Left ventricle myocardium superior (tissue), 1 donor: ENCODE measurements around the gene TRERF1. TPM values are rescaled to one million over a fixed set of nuclear protein-coding genes. Genes with fewer than 3 reads are reported as not detected.

Experiments used
- ATAC-seq: fragments of 200-7000 bp; cut with Tn5 transposase; one replicate; pipeline ENCODE4 v1.9.1; 2020; ENCODE audit warnings: mild to moderate bottlenecking, moderate library complexity
- DNase-seq: peaks from one replicate; pipeline ENCODE4 v3.0.0-alpha.2; 2020
- intact Hi-C: fragments of 100-400 bp; cut with micrococcal nuclease; formaldehyde crosslinking; loops from one replicate; pipeline ENCODE4 v1.11.0; 2022
- total RNA-seq: library from RNA; stranded (reverse); fragmentation: NEBNext Ultra II Directional; extraction: Animal tissue kit (Norgen Biotek cat#: 25700); gene quantifications from one replicate; pipeline ENCODE4 v1.2.1, GENCODE V29; 2021
- donor health status: DM: no; HTN: yes; CAD: no; lungs with severe emphysema.

The TRERF1 gene
- total RNA-seq, 1 donor from 2014 or later = 1.8 TPM

DNA sequence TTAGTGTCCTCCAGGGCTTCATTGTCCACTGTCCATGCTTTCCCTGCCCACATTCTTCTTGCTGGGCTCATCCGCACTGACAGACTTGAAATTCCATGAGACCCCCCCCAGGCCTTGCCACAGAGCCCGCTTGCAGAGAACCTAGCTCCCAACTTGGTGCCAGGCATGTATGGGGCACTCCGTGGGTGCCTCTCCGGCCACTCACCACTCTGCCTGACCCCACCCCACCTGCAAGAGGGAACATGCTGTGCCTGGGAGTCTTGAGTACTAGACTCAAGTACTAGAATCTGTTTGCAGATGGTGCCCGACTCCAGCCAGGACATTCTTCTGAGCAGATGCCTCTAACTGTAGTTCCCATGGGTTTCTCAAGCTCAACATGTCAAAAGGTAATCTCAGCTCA is 47.9 kb downstream of the TRERF1 start:
- no peak for ATAC-seq
- DNase-seq = no peak
- intact Hi-C loops = loop anchor here (10.0 kb wide), 1 partner anchor 51 kb away; the partner anchor contains the start of gene TRERF1

GRCh38 chr6:42403421-42403820 is 48.3 kb downstream of the TRERF1 start:
- DNase-seq (no peak), ATAC-seq (no peak)
- intact Hi-C loops = loop anchor here (10.0 kb wide), 1 partner anchor 51 kb away; the partner anchor contains the start of gene TRERF1

DNA sequence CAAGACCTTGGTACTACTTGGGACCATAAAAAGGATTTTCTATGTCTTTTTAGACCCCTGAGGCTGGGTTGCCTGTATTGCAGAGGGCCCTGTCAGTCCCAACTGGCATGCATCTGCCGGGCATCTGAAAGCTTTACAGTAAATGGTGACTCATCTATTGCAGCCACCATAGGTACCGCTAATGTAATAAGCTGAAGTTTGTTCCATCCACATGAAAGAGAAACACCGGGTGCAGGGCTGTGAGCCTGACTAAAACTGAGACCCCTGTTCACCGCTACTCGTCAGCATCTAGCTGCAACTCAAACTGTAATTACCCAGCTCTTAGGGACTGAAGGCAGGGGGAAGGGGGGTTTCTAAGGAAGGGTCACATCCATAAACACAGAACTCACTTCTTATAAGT is 49.5 kb downstream of the TRERF1 start:
- ATAC-seq = no peak
- DNase-seq = no peak
- intact Hi-C loops = loop anchor here (10.0 kb wide), 1 partner anchor 53 kb away; the partner anchor contains the start of gene TRERF1

DNA sequence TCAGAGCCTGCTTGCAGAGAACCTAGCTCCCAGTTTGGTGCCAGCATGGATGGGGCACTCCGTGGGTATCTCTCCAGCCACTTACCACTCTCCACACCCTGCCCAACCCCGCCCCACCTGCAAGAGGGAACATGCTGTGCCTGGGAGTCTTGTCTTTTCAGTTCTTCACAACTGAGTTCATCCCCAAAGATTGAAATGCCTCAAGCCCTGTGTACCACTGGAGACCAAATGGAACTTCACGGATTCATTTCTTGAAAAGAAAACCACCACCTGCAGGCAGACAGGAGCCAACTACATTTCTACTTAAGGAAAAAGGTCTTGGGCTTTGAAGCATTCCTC is 50.1 kb downstream of the TRERF1 start:
- intact Hi-C loops = loop anchor here (10.0 kb wide), 1 partner anchor 53 kb away; the partner anchor contains the start of gene TRERF1
- no peak for DNase-seq
- no peak for ATAC-seq

GRCh38 chr6:42400886-42401612 is 50.7 kb downstream of the TRERF1 start:
- intact Hi-C loops = loop anchor here (10.0 kb wide), 1 partner anchor 54 kb away; the partner anchor contains the start of gene TRERF1
- ATAC-seq = no peak

DNA sequence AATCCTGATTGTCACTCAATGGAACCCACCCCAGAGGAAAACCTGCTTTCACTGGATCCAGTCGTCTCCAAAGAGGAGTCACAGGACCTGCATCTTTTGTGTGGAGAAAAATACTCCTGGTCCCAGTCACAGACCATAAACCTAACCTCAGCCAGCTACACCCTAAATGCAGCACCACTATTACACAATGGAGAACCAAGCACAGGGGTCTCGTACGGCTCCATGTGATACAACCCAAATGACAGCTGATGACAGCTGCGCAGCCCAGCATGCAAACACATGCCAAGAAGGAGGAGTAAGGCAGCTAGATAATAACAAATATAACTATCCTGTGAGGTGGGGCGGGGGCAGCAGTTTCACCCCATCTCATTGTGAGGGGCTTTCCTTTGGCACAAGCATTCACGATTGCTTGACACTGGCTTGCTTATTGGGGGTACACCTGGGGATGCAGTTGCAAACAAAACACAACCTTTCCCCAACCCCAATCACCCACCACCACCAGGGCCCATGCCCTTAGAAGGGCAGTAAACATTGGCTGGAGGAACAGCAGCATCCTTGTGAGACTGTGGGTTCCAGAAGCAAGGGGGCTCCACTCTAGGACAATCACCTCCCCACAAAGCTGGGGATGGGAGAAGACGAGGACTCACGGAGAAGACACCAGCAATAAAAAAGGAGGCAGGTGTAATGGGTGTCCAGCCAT is 51.5 kb downstream of the TRERF1 start:
- intact Hi-C loops = loop anchor here (10.0 kb wide), 1 partner anchor 55 kb away; the partner anchor contains the start of gene TRERF1
- ATAC-seq = no peak
- DNase-seq = no peak

More at GRCh38 chr6:42400886-42401612, 50.7 kb downstream of the TRERF1 start:
- no peak for DNase-seq

DNA sequence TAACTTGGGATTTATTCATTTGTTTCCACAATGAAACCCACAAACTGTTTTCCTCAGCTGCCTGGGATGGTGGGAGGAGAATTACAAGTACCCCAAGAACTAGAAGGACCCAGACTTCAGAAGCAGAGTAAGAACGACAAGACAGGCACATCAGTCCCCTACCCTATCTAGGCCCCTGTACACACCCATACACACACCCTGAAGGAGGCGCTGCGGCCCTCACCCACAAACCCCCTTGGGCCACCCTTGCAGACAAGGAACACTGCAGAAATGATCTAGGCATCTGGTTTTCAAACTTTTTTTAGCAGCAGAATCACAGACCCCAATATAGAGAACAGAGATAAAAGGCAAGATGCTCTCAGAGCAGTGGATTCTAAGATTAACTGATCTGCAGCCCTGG is 55.0 kb downstream of the TRERF1 start:
- DNase-seq = no peak
- intact Hi-C loops = no loop called here
- ATAC-seq = no peak

DNA sequence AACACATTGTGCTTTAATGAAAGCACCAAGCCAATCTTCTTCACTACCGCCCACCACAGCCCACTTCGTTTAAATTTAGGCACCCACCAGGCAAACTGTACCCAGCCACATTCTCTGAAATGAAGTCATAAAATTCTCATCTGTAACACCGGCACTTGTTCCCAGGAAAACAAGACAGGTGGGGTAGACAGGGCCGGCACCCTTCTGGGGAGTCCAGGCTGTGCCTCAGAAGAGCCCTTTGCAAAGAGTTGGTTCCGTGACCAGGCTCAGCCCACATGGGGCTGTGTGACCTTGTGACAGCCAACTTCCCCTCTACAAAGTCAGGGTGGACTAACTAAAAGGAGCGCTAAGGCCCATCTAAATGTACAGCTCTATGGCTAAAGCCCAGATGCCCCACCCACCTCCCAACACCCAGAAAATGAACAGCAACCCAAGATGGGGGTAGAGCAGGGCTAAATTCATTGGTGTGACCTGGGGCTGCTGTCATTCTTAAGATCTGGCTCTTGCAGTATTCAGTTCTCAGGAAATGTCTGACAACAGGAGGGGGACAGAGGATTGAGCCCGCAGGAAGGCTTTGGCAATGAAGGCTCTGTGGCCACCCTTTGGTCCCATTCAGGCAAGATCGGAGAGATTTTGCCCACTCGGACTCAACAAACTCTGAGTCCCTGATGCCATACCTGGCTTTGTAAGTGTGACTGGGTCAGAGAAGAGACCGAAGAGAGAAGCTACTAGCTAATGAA is 56.7 kb downstream of the TRERF1 start:
- no peak for DNase-seq
- intact Hi-C loops = no loop called here
- ATAC-seq = no peak

DNA sequence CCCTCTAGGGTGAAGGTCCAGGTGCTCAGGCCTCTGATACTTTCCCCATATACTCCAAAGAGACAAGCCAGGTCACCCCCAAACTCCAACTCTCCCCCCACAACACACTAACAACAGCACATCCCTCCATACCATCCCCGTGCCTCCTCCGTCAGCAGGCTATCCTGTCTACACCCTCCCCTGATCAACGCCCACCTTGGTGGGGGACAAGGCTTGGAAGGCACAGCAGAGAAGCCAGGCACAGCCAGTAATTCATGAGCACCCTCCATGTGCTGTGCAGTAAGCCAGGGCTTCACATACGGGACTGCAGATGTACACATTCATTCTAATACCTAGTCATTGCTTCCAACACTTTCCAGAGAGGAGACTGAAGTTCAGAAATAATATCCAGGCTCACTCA is 57.6 kb downstream of the TRERF1 start:
- DNase-seq = no peak
- ATAC-seq = no peak
- intact Hi-C loops = no loop called here

- ATAC-seq (no peak), DNase-seq (no peak)
- intact Hi-C loops = no loop called here
Measured at GRCh38 chr6:42393339-42393738, 58.4 kb downstream of the TRERF1 start.

- DNase-seq (no peak), ATAC-seq (no peak)
- intact Hi-C loops = no loop called here
Measured at GRCh38 chr6:42392833-42393232, 58.9 kb downstream of the TRERF1 start.

- intact Hi-C loops = no loop called here
- ATAC-seq = no peak
Measured at GRCh38 chr6:42391441-42391840, 60.3 kb downstream of the TRERF1 start.

DNA sequence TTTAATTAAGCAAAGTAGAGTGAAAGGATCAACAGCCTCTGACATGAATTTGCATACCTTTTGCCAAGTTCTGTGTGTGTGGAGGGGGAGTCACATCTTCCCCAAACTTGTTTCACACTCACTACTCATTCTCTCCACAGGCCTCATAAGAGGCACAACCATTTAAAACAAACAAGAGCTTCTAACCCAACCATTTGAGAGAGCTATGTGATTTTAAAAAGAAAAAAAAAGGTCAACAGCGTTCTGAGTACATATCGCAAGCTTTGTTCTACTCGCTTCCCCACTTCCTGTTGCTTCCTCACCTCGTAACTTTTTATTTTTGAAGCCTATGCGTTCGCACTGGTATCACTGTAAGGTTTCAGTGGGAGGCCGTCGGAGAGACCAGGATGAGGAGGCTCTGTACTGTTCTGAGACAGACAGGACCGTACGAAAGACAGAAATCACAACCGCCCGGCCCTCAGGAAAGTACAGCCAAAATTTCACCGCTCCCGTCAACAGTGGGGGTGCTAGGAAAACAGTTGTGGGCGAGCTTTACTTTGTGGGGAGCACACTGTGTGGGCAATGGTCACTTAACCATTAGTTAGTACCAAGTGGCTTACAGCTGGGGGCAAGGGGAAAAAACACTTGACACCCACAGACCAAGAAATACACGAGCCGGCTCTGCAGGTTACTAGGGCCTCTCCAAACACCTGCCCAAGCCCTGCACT is 61.3 kb downstream of the TRERF1 start:
- DNase-seq (no peak), ATAC-seq (no peak)
- intact Hi-C loops = no loop called here

More at GRCh38 chr6:42391441-42391840, 60.3 kb downstream of the TRERF1 start:
- DNase-seq = no peak

- intact Hi-C loops = no loop called here
- DNase-seq = no peak
- ATAC-seq = no peak
Measured at GRCh38 chr6:42389736-42390135, 62.0 kb downstream of the TRERF1 start.

- intact Hi-C loops = no loop called here
- DNase-seq (no peak), ATAC-seq (no peak)
Measured at GRCh38 chr6:42388046-42388445, 63.7 kb downstream of the TRERF1 start.

GRCh38 chr6:42387336-42387735 is 64.4 kb downstream of the TRERF1 start:
- DNase-seq (no peak), ATAC-seq (no peak)
- intact Hi-C loops = no loop called here

GRCh38 chr6:42385339-42385738 is 66.4 kb downstream of the TRERF1 start:
- intact Hi-C loops = no loop called here
- ATAC-seq (no peak), DNase-seq (no peak)

DNA sequence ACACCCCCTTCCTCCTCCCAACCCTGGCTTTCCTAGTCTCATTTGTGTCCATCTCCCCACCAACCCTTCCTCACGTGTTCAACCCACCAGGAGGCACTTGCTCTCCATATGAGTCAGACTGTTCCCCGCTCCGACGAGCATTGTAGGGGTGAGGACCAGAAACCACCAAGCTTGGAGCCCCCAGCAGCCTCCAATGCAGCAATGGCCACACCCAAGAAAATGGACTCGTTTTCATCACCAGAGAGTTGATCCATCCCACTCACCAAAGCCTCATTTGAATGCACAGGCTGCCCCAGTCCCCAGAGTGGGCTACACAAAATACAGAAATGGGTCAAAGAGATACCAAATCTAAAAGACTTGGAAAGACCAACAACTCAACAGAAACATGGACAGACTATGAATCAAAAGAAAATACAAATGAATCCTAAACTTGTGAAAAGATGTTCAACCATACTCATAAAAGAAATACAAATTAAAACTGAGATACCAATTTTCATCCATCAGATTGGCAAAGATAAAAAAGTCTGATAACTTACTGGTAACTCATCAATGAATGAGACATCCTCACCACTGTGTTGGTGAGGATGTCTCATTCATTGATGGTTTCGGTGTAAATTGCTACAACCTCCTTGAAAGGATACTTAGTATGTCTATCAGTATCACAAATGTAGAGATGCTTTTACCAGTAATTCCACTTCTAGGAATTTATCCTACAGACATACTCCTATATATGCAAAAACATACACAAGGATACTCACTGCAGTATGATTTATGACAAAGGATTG is 68.1 kb downstream of the TRERF1 start:
- DNase-seq (no peak), ATAC-seq (no peak)
- intact Hi-C loops = no loop called here

- intact Hi-C loops = no loop called here
- no peak for DNase-seq
- no peak for ATAC-seq
Measured at GRCh38 chr6:42381850-42382249, 69.9 kb downstream of the TRERF1 start.
